K562 (cell line): ENCODE data around the gene BIRC6. TPM values are rescaled to one million over a fixed set of nuclear protein-coding genes. Genes with fewer than 3 reads are reported as not detected.

ENCODE experiments used
- ATAC-seq: fragments of 200-7000 bp; cut with Tn5 transposase; 3 replicates; pipeline ENCODE4 v1.9.1; 2020; ENCODE audit warnings: moderate library complexity
- BruUV-seq: library from RNA; stranded (reverse); fragments of 400-500 nt; replicated peaks from 2 replicates; lab custom pipeline; 2021; lab: Mats Ljungman, UMichigan
- CTCF ChIA-PET: fragments of 300-600 bp; formaldehyde crosslinking; extraction: SDS; loops from one replicate; lab custom pipeline; 2021; ENCODE audit warnings: low intra/inter-chr PET ratio; lab: Yijun Ruan, JAX
- POLR2A ChIA-PET: fragments of 300-600, 350-650 bp; sonication (Branson Sonifier 250); formaldehyde crosslinking; extraction: SDS; loops from one replicate; lab custom pipeline; 2021; ENCODE audit warnings: antibody characterized with exemption, inconsistent platforms; lab: Yijun Ruan, JAX
- DNase-seq, 4 experiments: peaks; one replicate each; pipeline versions ENCODE4 v3.0.0 to v3.0.0-alpha.2; 2011 to 2018; ENCODE audit warnings: low spot score in 3 of 4, mixed read lengths in 3 of 4; ENCODE audit errors: extremely low read depth in 1 of 4
- FAIRE-seq: peaks from 2 replicates; lab custom pipeline; 2011; peaks lifted over from hg19 to GRCh38; lab: Jason Lieb, UNC
- H2AFZ ChIP-seq: 2 replicates; pipeline ENCODE4 v1.6.0; 2011; ENCODE audit warnings: low read depth, low read length, control low read depth, inconsistent platforms
- H3K27ac ChIP-seq: fragments of 200-600 bp; 3 replicates; pipeline ENCODE4 v1.8.0; 2011; ENCODE audit warnings: low read depth, mild to moderate bottlenecking, control low read depth, inconsistent platforms, low read length, moderate library complexity, mixed read lengths; ENCODE audit errors: extremely low read depth
- H3K27me3 ChIP-seq, 2 experiments: fragments of 300-600 bp in 1 of 2; 2 replicates in 1 of 2; 3 replicates in 1 of 2; pipeline versions ENCODE4 v1.6.0 to v1.8.0; 2011; ENCODE audit warnings: inconsistent platforms in 2 of 2, low read length in 2 of 2, mild to moderate bottlenecking in 1 of 2, mixed read lengths in 1 of 2, moderate library complexity in 1 of 2; ENCODE audit not compliant: control insufficient read depth in 2 of 2, insufficient read depth in 2 of 2
- H3K36me3 ChIP-seq: fragments of 300-600 bp; 3 replicates; pipeline ENCODE4 v1.8.0; 2011; ENCODE audit warnings: mild to moderate bottlenecking, low read length, inconsistent platforms; ENCODE audit not compliant: control insufficient read depth, insufficient read depth
- H3K4me1 ChIP-seq, 2 experiments: fragments of 200-600 bp in 1 of 2; replicated peaks in 1 of 2; 2 replicates in 1 of 2; 3 replicates in 1 of 2; pipeline versions ENCODE4 v1.5.1 to v1.8.0; 2011; ENCODE audit warnings: inconsistent platforms in 2 of 2, low read length in 2 of 2, mild to moderate bottlenecking in 1 of 2, mixed read lengths in 1 of 2, moderate library complexity in 1 of 2; ENCODE audit not compliant: control insufficient read depth in 2 of 2, insufficient read depth in 2 of 2
- H3K4me2 ChIP-seq: 2 replicates; pipeline ENCODE4 v1.6.1; 2011; ENCODE audit warnings: low read length, control low read depth, inconsistent platforms, mixed read lengths; ENCODE audit not compliant: insufficient read depth
- H3K4me3 ChIP-seq: fragments of 200-600 bp; sonication (generic), shearing (Covaris generic); 2 replicates; pipeline ENCODE4 v1.5.1; 2016; ENCODE audit warnings: control low read depth, inconsistent platforms
- H3K79me2 ChIP-seq: fragments of 200-600 bp; 3 replicates; pipeline ENCODE4 v1.8.0; 2011; ENCODE audit warnings: low read length, inconsistent platforms; ENCODE audit not compliant: control insufficient read depth, insufficient read depth
- H3K9ac ChIP-seq, 2 experiments: 2 replicates each; pipeline versions ENCODE4 v1.6.0 to v1.6.1; 2011; ENCODE audit warnings: low read depth in 2 of 2, low read length in 2 of 2, control low read depth in 1 of 2, inconsistent platforms in 1 of 2, mild to moderate bottlenecking in 1 of 2, mixed read lengths in 1 of 2; ENCODE audit not compliant: insufficient read depth in 1 of 2
- H3K9me1 ChIP-seq: one replicate; pipeline ENCODE4 v1.6.0; 2011; ENCODE audit warnings: inconsistent platforms, mild to moderate bottlenecking, low read length, moderate library complexity; ENCODE audit not compliant: control insufficient read depth, insufficient read depth
- H3K9me3 ChIP-seq: replicated peaks from 2 replicates; pipeline ENCODE4 v1.5.1; 2011; ENCODE audit warnings: low read depth, low read length, inconsistent platforms; ENCODE audit not compliant: control insufficient read depth, insufficient read depth
- H4K20me1 ChIP-seq: replicated peaks from 2 replicates; pipeline ENCODE4 v1.6.1; 2011; ENCODE audit warnings: low read length, inconsistent platforms, mixed read lengths; ENCODE audit not compliant: control insufficient read depth, insufficient read depth
- TRIM28 ChIP-seq: fragments of 450-650 bp; IDR thresholded peaks from 2 replicates; pipeline ENCODE4 v1.6.1; 2017
- in situ Hi-C: fragments of 300-500 bp; cut with MboI; formaldehyde crosslinking; loops from 4 replicates; pipeline ENCODE4 v1.15.0; 2018; ENCODE audit warnings: inconsistent platforms, mixed read lengths
- intact Hi-C: fragments of 100-400 bp; cut with micrococcal nuclease; formaldehyde crosslinking; loops from 2 replicates; pipeline ENCODE4 v1.14.2; 2022
- polyA plus RNA-seq, 8 experiments: library from polyadenylated mRNA; depleted of rRNA in 4 of 8; stranded (reverse) in 5 of 8; unstranded in 3 of 8; fragments of >200 nt; fragmentation: Nextera tagmentation in 2 of 8; fragmentation: Illumina TruSeq in 1 of 8; extraction: Ambion mirVana in 2 of 8; extraction: Trizol in 1 of 8; gene quantifications; 2 replicates each; pipeline versions ENCODE4 v1.2.1 to v1.2.3, GENCODE V29; 2011 to 2014; ENCODE audit warnings: inconsistent platforms in 1 of 8, missing spikeins in 1 of 8
- total RNA-seq, 7 experiments: library from RNA; depleted of rRNA in 6 of 7; stranded (reverse); fragments of >200 nt in 6 of 7; fragmentation: Illumina TruSeq in 2 of 7; extraction: Trizol in 2 of 7; gene quantifications; 2 replicates each; pipeline versions ENCODE4 v1.2.1 to v1.2.3, GENCODE V29; 2011 to 2021; ENCODE audit warnings: low replicate concordance in 1 of 7
- TF ChIP-seq, protein P1 (sequence below): fragments of 250-450 bp; sonication (Bioruptor Pico); IDR thresholded peaks from 2 replicates; pipeline ENCODE4 v1.4.0; 2020; ENCODE audit warnings: mild to moderate bottlenecking, moderate library complexity, borderline replicate concordance

BIRC6 gene
- total and polyA plus RNA-seq, 9 of the 15 experiments (the other 6 are each of a cell fraction or from before 2014, with no cell fraction given): 18.8 to 110 (median 49.8) TPM

DNA sequence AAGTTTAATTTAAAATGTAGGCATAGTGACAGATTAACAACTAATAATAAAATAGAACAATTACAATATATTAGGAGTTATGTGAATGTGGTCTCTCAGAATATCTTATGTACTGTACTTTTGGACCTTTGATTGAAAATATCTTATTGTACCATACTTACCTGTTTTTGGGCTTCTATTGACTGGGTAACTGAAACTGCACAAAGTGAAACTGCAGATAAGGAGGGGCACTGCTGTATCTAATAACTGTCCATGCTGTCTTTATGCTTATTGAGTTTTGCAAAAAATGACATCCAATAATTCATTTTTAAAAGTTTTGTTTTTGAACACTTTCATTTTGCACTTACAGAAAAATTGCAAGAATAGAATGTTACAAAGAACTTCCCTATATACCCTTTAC is 19.9 kb downstream of the BIRC6 start:
- H3K4me1 ChIP-seq: 0 out of 5 replicates have a peak, but pooled peaks cover 0 to 3% of the 10 kb centered on the region in 2 experiments
- POLR2A ChIA-PET: interaction anchor here (1.2 kb wide), 1 partner anchor 11 kb away, joined by 4 read pairs; no protein-coding TSS in a partner anchor

More for the DNA sequence above, 19.9 kb downstream of the BIRC6 start:
- Histone ChIP-seq H3K9me1 (no peaks in the 10 kb centered on the region), H3K9ac (no peak overlapping the region), H2AFZ (no peak overlapping the region), H4K20me1 (no peaks in the 10 kb centered on the region), H3K4me2 (no peak overlapping the region), H3K9me3 (no peaks in the 10 kb centered on the region), H3K4me3 (no peak overlapping the region), H3K36me3 (peaks cover 25% of the 10 kb centered on the region; the same call in 1 of the 3 replicates), H3K79me2 (peaks cover 86% of the 10 kb centered on the region), H3K27ac (no peak overlapping the region), H3K27me3 (no peaks in the 10 kb centered on the region)
- no TSS peak for BruUV-seq
- FAIRE-seq (no peak), ATAC-seq (no peak), DNase-seq (no peak)
- TF ChIP-seq, protein P1, sequence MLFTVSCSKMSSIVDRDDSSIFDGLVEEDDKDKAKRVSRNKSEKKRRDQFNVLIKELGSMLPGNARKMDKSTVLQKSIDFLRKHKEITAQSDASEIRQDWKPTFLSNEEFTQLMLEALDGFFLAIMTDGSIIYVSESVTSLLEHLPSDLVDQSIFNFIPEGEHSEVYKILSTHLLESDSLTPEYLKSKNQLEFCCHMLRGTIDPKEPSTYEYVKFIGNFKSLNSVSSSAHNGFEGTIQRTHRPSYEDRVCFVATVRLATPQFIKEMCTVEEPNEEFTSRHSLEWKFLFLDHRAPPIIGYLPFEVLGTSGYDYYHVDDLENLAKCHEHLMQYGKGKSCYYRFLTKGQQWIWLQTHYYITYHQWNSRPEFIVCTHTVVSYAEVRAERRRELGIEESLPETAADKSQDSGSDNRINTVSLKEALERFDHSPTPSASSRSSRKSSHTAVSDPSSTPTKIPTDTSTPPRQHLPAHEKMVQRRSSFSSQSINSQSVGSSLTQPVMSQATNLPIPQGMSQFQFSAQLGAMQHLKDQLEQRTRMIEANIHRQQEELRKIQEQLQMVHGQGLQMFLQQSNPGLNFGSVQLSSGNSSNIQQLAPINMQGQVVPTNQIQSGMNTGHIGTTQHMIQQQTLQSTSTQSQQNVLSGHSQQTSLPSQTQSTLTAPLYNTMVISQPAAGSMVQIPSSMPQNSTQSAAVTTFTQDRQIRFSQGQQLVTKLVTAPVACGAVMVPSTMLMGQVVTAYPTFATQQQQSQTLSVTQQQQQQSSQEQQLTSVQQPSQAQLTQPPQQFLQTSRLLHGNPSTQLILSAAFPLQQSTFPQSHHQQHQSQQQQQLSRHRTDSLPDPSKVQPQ (CRISPR knock-in tag): no peak
- no peak for TF ChIP-seq TRIM28
- in situ Hi-C loops: no loop called here
- intact Hi-C loops: no loop called here
- CTCF ChIA-PET: no interaction called here
